ENCODE results near the gene GRAMD1C.

GRCh38 chr3:113983544-113983943, 145.0 kb downstream of the GRAMD1C start:
- TF ChIP-seq CTCF (conservative IDR thresholded peaks at IDR 0.05; ENCODE audit: low read length) (no peak), EZH2phosphoT487 (IDR thresholded peaks at IDR 0.05; ENCODE audit: borderline replicate concordance, low read depth, low read length) (no peak)

Data from OCI-LY7 (cell line).